Lower leg skin (tissue), 4 donors: ENCODE measurements around the gene PRCC. TPM values are rescaled to one million over a fixed set of nuclear protein-coding genes. Genes with fewer than 3 reads are reported as not detected.

ENCODE experiments used
- DNase-seq, 2 donors: peaks; one replicate each; pipeline ENCODE4 v3.0.0-alpha.2; 2019; ENCODE audit warnings: low spot score in 2 of 2
- H3K4me3 ChIP-seq: fragments of 200-600 bp; sonication (generic); 2 replicates; pipeline ENCODE4 v1.5.1; 2017; ENCODE audit warnings: mild to moderate bottlenecking, low read depth; ENCODE audit not compliant: poor library complexity, severe bottlenecking
- POLR2A ChIP-seq, 2 donors: fragments of 450-650 bp; IDR thresholded peaks; one replicate each; pipeline ENCODE4 v1.6.1; 2016 to 2017; ENCODE audit warnings: antibody characterized with exemption in 2 of 2, mild to moderate bottlenecking in 1 of 2, moderate library complexity in 1 of 2
- WGBS, 2 donors: methylation state at CpG; one replicate each; pipeline ENCODE4 v1.1.5; 2018; 5-methylcytosine and 5-hydroxymethylcytosine counted together
- intact Hi-C: fragments of 100-400 bp; cut with DNase I; formaldehyde crosslinking; loops from one replicate; pipeline ENCODE4 v1.15.0; 2023; ENCODE audit warnings: low total_unique reads
- total RNA-seq, 4 donors: library from RNA; depleted of rRNA; stranded (reverse); fragments of >200 nt; gene quantifications; one replicate each; pipeline ENCODE4 v1.1.0, GENCODE V29; 2016
- TF ChIP-seq, protein P1 (sequence below), 3 donors: fragments of 450-650 bp; IDR thresholded peaks; one replicate each; pipeline ENCODE4 v1.5.1; 2016; ENCODE audit warnings: antibody characterized with exemption in 3 of 3, mild to moderate bottlenecking in 3 of 3, moderate library complexity in 2 of 3

PRCC gene
- total RNA-seq, 4 donors from 2014 or later = 35.4 to 45.6 (median 38.8) TPM

DNA sequence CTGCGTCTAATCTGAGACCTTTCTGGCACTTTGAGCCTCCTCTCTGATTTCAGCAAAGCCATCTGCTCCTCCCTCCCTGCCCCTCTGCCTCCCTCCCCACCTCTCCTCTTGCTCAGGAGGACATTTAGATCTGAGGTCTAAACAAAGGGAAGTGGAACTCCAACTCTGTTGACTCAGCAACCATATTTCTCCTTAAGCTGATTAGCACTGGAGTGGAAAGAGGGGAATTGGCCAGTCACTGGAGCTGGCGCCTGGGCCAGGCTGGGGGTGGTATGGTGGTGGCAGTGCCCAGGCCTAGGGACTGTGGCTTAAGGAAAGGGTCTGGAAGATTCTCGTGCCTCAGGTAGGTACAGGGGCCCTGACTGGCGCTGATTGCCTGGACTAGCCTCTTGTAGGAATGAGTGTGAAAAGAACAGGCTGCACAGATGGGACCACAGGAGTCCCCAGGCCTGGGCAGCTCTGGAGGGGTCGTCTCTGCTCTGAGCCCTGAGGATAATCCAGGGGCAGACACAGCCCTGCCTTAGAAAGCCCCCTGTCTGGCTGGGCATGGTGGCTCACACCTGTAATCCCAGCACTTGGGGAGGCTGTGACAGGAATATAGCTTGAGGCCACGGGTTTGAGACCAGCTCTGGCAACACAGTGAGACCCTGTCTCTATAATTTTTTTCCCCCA lies 37.4 kb downstream of the PRCC start:
- H3K4me3 ChIP-seq = no peak overlapping the region
- WGBS, 2 donors = 61 to 73% methylated on average over 6 of the region's 6 CpGs
- intact Hi-C loops = no loop called here
- DNase-seq = peak in 1 of 2 donors; percentile 82
- TF ChIP-seq, protein P1, sequence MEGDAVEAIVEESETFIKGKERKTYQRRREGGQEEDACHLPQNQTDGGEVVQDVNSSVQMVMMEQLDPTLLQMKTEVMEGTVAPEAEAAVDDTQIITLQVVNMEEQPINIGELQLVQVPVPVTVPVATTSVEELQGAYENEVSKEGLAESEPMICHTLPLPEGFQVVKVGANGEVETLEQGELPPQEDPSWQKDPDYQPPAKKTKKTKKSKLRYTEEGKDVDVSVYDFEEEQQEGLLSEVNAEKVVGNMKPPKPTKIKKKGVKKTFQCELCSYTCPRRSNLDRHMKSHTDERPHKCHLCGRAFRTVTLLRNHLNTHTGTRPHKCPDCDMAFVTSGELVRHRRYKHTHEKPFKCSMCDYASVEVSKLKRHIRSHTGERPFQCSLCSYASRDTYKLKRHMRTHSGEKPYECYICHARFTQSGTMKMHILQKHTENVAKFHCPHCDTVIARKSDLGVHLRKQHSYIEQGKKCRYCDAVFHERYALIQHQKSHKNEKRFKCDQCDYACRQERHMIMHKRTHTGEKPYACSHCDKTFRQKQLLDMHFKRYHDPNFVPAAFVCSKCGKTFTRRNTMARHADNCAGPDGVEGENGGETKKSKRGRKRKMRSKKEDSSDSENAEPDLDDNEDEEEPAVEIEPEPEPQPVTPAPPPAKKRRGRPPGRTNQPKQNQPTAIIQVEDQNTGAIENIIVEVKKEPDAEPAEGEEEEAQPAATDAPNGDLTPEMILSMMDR (IDR thresholded peaks at IDR 0.05) = no peak
- TF ChIP-seq POLR2A (IDR thresholded peaks at IDR 0.05) = no peak

DNA sequence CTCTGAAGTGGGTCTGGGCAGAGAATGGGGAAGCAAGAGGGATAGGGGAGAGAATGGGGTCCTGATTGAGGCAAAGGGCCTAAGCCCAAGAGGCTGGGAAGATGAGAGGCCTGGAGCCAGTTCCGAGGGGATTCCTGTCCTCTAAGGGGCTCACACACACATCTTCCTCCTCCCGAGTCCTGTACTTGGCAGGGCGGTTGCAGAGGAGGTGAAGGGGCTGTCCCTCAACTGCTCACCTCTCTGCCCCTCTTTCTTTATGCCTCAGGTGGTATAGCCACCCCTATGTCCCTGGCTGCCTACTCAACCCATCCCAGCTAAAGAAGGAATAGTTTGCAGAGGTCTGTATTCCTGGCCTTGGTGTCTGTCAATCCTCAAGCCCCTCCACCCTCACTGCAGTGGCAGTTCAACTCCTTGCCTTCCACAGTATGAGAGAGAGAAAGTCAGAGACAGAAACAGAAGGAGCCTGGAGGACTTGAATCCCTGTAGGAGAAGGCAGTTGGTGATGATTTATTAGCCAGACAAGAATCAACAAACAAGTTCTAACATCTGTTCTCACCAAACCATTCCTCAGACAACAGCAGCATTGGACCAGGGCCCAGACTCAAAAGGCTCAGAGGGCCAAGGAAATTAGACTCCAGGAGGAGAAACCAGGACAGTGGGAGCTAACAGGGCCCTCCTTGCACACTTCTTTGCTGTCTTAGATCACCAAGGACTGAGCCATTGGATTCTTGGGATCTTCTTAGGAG lies 38.6 kb downstream of the PRCC start:
- WGBS, 2 donors = 48 to 51% methylated on average over 3 of the region's 3 CpGs

DNA sequence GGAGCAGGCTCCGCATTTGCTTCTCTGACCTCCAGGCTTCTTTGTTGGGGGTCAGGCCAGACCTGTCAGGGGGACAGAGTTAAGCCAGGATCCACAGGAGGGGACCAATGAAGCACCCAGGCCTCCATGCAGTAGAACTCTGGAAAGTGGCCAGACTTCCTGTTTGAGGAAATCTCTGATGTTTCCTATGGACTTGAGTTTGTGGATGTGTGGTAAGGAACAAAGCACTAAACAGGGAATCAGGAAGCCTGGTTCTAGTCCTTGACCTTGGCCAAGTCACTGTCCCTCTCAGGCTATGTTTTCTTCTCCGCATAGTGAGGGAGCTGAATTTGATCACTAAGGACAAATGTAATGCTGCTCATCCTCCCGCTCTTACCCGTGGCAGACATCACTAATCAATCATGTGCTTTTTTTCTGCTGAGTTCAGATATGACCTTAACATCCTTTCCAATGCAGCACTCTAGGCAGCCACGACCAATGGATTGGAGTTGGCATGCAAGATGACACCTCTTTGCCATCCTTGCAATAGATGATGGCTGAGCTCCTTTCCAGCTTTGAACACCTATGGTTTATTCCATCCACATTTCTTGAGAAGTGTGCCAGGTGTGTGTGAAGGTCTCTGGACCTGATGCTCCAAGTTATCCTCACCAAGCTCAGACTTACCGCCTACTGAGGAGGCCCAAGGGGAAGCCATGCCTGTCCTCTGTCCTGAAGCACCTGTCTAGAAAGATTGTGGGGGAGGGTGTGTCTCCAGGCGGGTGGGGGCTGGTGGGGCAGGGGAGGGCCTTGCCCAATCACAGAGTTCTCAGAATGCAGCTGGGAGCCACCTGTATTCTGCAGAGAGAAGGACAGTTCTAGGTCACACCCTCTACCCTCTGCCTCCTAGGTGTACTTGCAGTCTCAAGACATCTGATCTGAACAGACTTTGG lies 39.4 kb downstream of the PRCC start:
- intact Hi-C loops = no loop called here
- WGBS, 2 donors = 71 to 84% methylated on average over 7 of the region's 7 CpGs
- DNase-seq = peak in 1 of 2 donors; percentile 26
- TF ChIP-seq, protein P1 (IDR thresholded peaks at IDR 0.05) = no peak
- no peak for TF ChIP-seq POLR2A (IDR thresholded peaks at IDR 0.05)
- H3K4me3 ChIP-seq = no peak overlapping the region

More for the DNA sequence above, 38.6 kb downstream of the PRCC start:
- intact Hi-C loops = no loop called here
- no peak for TF ChIP-seq POLR2A (IDR thresholded peaks at IDR 0.05)
- TF ChIP-seq, protein P1 (IDR thresholded peaks at IDR 0.05) = no peak
- peak; percentile 58 to 83 for DNase-seq
- no peak overlapping the region for H3K4me3 ChIP-seq

DNA sequence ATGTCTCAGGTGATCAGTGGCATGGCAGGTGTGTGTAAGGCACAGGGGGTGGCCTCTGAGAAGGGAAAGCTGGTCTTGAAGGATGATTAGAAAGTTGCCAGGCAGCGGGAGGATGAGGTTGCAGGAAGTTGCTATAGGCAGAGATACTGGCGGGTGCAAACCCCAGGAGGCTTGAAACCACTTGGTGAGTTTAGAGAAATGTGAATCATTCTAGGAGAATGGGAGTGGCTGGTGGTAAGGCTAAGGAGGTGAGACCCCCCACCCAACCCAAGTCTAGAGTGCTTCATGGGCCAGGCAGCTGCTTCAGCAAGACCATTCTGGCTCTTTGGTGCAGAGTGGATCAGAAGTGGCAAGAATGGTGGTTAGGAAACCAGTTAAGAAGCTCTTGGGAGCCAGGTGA lies 40.3 kb downstream of the PRCC start:
- no peak for DNase-seq
- intact Hi-C loops = no loop called here
- WGBS, 2 donors = 87 to 93% methylated on average over 2 of the region's 2 CpGs
- no peak overlapping the region for H3K4me3 ChIP-seq
- TF ChIP-seq, protein P1 (IDR thresholded peaks at IDR 0.05) = no peak
- TF ChIP-seq POLR2A (IDR thresholded peaks at IDR 0.05) = no peak

DNA sequence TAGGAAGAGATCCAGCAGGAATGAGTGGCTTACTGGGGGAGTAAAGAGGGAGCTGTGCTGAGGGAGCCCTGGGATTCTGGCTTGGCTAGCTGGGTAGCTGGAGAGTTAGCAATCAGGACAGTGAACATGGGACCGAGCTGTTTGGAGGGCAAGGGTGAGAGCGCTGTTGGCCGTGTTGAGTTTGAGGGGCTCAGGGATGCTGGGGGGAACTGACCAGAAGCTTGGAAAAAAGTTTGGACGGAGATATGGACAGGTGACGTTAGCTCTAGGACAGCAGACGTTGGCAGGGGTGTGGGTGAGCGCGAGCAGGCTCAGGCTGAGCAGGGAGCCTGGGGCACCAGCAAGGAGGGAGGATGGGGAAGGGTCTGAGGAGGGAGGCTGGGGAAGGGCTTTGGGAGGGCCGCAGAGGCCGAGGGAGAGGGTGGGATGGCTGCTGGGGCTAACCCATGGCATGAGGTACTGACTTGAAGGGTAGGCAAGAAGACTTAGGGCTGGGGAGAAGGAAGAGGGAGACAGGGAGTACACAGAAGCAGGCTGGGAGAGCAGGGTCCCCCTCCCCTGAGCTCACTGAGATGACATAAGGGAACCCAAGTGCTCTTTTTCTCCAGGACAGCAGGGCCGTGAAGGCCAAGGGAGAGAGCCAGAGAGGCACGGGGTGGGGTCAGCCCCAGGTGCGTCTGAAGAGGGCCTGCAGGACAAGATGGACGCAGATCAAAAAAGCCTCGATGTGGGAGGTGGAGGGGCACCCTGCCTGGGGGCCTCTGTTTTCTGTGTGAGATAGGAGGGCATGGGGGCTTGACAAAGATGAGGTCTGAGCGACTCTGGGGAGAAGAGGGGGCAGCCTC lies 41.1 kb downstream of the PRCC start:
- WGBS, 2 donors = 92 to 94% methylated on average over 16 of the region's 16 CpGs
- no peak overlapping the region for H3K4me3 ChIP-seq
- intact Hi-C loops = no loop called here

More for the DNA sequence above, 41.1 kb downstream of the PRCC start:
- no peak for TF ChIP-seq POLR2A (IDR thresholded peaks at IDR 0.05)
- TF ChIP-seq, protein P1 (IDR thresholded peaks at IDR 0.05) = no peak
- no peak for DNase-seq
